Lung (tissue), 12 donors: ENCODE data around the gene ANKRD28. TPM values are rescaled to one million over a fixed set of nuclear protein-coding genes. Genes with fewer than 3 reads are reported as not detected.
A peak's percentile ranks its signal among the peaks of the same experiment; 100 is the strongest.
"Not testable (repeated sequence)": the region's sequence is repeated elsewhere in the genome, so short reads cannot be mapped to it uniquely, and the experiment has no call there.

Experiments used
- ATAC-seq: fragments of 200-7000 bp; cut with Tn5 transposase; one replicate; pipeline ENCODE4 v1.9.1; 2020; ENCODE audit warnings: moderate number of reproducible peaks; ENCODE audit not compliant: insufficient read depth, low FRiP score
- DNase-seq, 3 donors: peaks; one replicate each; pipeline ENCODE4 v3.0.0-alpha.2; 2013 to 2017
- H3K27ac ChIP-seq, 2 donors: one replicate each; pipeline ENCODE4 v1.5.1; 2013; ENCODE audit warnings: mild to moderate bottlenecking in 2 of 2, moderate library complexity in 2 of 2, control low read depth in 1 of 2, inconsistent platforms in 1 of 2, low read depth in 1 of 2, low read length in 1 of 2
- H3K27me3 ChIP-seq, 3 donors: one replicate each; pipeline ENCODE4 v1.5.1; 2013; ENCODE audit warnings: low read length in 2 of 3; ENCODE audit not compliant: control insufficient read depth in 3 of 3, insufficient read depth in 3 of 3
- H3K36me3 ChIP-seq, 4 donors: one replicate each; pipeline ENCODE4 v1.5.1; 2013; ENCODE audit warnings: low read length in 4 of 4, mild to moderate bottlenecking in 1 of 4, moderate library complexity in 1 of 4; ENCODE audit not compliant: control insufficient read depth in 4 of 4, insufficient read depth in 4 of 4
- H3K4me1 ChIP-seq, 5 donors: one replicate each; pipeline ENCODE4 v1.5.1; 2013; ENCODE audit warnings: low read length in 5 of 5, mild to moderate bottlenecking in 2 of 5, moderate library complexity in 1 of 5; ENCODE audit not compliant: control insufficient read depth in 5 of 5, insufficient read depth in 5 of 5
- H3K4me3 ChIP-seq: one replicate; pipeline ENCODE4 v1.5.1; 2013; ENCODE audit warnings: mild to moderate bottlenecking, control low read depth, moderate library complexity
- H3K9ac ChIP-seq, 2 donors: one replicate each; pipeline ENCODE4 v1.5.1; 2013; ENCODE audit warnings: low read length in 2 of 2, control low read depth in 1 of 2; ENCODE audit not compliant: insufficient read depth in 1 of 2
- H3K9me3 ChIP-seq, 4 donors: one replicate each; pipeline ENCODE4 v1.5.1; 2013; ENCODE audit warnings: low read length in 3 of 4, mild to moderate bottlenecking in 1 of 4, moderate library complexity in 1 of 4; ENCODE audit not compliant: control insufficient read depth in 4 of 4, insufficient read depth in 3 of 4
- WGBS, 2 donors: extraction: QIAGEN DNeasy Blood & Tissue Kit; methylation state at CpG; one replicate each; pipeline ENCODE4 v1.1.7; 2013; 5-methylcytosine and 5-hydroxymethylcytosine counted together
- polyA plus RNA-seq, 2 donors: library from polyadenylated mRNA; stranded (reverse); fragments of 200-250 nt; gene quantifications; one replicate each; pipeline ENCODE4 v1.2.1, GENCODE V29; 2013
- total RNA-seq, 2 donors: library from RNA; depleted of rRNA in 1 of 2; stranded (reverse); fragments of >200 nt in 1 of 2; gene quantifications; one replicate each; pipeline ENCODE4 v1.2.1, GENCODE V29; 2014 to 2021
- TF ChIP-seq, protein P1 (sequence below): IDR thresholded peaks from 2 replicates; pipeline ENCODE4 v1.5.1; 2012; ENCODE audit warnings: mild to moderate bottlenecking; ENCODE audit errors: control extremely low read depth, extremely low read depth
- donor health status: control.
- donor health status: control.
- donor health status: Bipolar disorder and iron deficiency.
- donor health status: healthy.
- donor health status: DM: yes; HTN: yes; CAD: no.

Gene ANKRD28
- total and polyA plus RNA-seq, 4 donors: 11.1 to 66.7 (median 39.2) TPM

DNA sequence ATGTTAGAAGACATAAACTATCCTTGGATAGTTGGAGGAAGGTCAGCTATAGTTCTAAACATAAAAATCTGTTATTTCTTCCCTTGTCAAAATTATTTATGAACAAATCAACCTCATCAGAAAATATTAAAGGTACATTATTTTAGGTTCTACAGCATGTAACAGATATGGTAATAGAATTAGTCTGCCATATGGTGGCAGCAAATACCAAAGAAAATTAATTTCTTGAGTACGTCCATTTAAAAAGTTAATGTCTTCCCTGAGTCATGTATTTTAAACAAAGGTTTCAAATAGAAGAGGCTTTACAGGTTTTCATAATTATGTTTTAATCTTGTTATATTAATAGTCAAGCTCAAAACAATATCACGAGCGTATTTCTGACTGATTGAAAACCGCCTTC lies 17.9 kb upstream of the ANKRD28 start:
- peaks cover 0 to 1% (median 0%) of the 10 kb centered on the region in 5 donors for H3K4me1 ChIP-seq
- H3K27me3 ChIP-seq: no peaks in the 10 kb centered on the region
- 44 to 47% methylated on average over 4 of the region's 4 CpGs for WGBS, 2 donors
- TF ChIP-seq, protein P1, sequence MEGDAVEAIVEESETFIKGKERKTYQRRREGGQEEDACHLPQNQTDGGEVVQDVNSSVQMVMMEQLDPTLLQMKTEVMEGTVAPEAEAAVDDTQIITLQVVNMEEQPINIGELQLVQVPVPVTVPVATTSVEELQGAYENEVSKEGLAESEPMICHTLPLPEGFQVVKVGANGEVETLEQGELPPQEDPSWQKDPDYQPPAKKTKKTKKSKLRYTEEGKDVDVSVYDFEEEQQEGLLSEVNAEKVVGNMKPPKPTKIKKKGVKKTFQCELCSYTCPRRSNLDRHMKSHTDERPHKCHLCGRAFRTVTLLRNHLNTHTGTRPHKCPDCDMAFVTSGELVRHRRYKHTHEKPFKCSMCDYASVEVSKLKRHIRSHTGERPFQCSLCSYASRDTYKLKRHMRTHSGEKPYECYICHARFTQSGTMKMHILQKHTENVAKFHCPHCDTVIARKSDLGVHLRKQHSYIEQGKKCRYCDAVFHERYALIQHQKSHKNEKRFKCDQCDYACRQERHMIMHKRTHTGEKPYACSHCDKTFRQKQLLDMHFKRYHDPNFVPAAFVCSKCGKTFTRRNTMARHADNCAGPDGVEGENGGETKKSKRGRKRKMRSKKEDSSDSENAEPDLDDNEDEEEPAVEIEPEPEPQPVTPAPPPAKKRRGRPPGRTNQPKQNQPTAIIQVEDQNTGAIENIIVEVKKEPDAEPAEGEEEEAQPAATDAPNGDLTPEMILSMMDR: peak; percentile 37
- no peaks in the 10 kb centered on the region for H3K36me3 ChIP-seq
- ATAC-seq: no peak
- H3K9ac ChIP-seq: no peak overlapping the region
- H3K9me3 ChIP-seq: no peaks in the 10 kb centered on the region
- H3K4me3 ChIP-seq: no peak overlapping the region
- H3K27ac ChIP-seq: no peak overlapping the region
- peak in 2 of 3 donors; percentile 83 to 86 for DNase-seq

DNA sequence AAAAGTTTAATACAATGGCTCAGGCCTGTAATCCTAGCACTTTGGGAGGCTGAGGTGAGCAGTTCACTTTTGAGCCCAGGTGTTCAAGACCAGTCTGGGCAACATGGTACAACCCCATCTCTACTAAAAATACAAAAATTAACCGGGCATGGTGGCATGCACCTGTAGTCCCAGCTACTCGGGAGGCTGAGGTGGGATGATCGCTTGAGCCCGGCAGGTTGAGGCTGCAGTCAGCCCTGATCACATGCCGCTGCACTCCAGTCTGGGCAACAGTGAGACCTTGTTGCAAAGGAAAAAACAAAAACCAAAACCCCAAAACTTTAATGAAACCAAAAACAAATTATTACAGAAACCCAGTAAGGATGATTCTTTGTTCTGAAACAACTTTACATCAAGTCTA lies 15.3 kb upstream of the ANKRD28 start:
- H3K9ac ChIP-seq, H3K36me3 ChIP-seq, H3K27ac ChIP-seq, H3K27me3 ChIP-seq, H3K4me3 ChIP-seq, H3K9me3 ChIP-seq, DNase-seq, H3K4me1 ChIP-seq, ATAC-seq: not testable (repeated sequence)
- WGBS, 2 donors: 94 to 95% methylated on average over 5 of the region's 5 CpGs

DNA sequence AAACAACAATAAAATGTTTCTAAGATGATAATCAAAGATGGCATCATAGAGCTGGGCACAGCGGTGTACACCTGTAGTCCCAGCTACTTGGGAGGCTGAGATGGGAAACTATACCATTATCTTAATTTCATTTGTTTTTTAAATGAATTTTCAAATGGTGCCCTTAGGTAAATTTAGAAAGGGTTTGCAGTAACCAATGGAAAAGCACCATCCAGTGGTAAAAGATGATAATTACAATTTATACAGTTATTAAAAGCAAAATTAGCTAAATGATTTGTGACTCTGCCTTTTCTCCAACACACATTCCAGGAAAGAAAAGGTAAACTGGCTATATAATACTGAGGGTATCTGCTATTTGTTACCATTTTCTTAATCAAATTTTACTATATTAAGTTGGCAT lies 14.4 kb upstream of the ANKRD28 start:
- Histone ChIP-seq H3K36me3 (no peaks in the 10 kb centered on the region), H3K9ac (no peak overlapping the region), H3K27ac (no peak overlapping the region), H3K9me3 (no peaks in the 10 kb centered on the region), H3K4me1 (peaks cover 0 to 2% (median 0%) of the 10 kb centered on the region in 5 donors), H3K27me3 (no peaks in the 10 kb centered on the region), H3K4me3 (no peak overlapping the region)
- ATAC-seq (no peak), DNase-seq (peak in 2 of 3 donors; percentile 54 to 61)
- WGBS, 2 donors: 91 to 100% methylated on average over 1 of the region's 1 CpG
- TF ChIP-seq, protein P1: peak; percentile 31

DNA sequence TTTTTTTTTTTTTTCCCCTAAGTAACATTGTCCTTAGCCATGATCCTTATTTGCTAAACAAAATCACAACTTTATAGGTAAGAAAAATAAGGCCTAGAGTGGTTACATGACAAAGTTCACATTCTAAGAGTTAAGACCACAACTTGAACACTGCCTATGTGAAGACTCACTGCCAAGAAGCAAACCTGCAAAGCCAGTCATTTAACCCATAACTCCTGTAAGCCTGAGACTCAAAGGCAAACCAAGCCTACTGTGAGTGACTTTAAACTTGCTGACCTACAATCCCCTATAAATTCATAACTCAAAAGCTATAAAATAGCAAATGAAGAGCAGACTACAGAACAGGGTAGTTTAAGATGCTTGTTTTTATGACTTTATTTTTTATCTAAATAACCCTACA lies 12.9 kb upstream of the ANKRD28 start:
- H3K27ac ChIP-seq: no peak overlapping the region
- no peak overlapping the region for H3K9ac ChIP-seq
- H3K27me3 ChIP-seq: no peaks in the 10 kb centered on the region
- no peaks in the 10 kb centered on the region for H3K9me3 ChIP-seq
- DNase-seq (peak in 1 of 3 donors; percentile 9), ATAC-seq (no peak)
- TF ChIP-seq, protein P1: no peak
- H3K4me3 ChIP-seq: no peak overlapping the region
- H3K36me3 ChIP-seq: no peaks in the 10 kb centered on the region
- H3K4me1 ChIP-seq: peaks cover 0 to 3% (median 0%) of the 10 kb centered on the region in 5 donors
